RWPE2 (cell line): ENCODE results near the gene TBP.

ENCODE experiments used
- ATAC-seq: fragments of 200-7000 bp; cut with Tn5 transposase; 3 replicates; pipeline ENCODE4 v1.9.1; 2021; ENCODE audit warnings: low read depth
- DNase-seq: peaks from one replicate; pipeline ENCODE4 v3.0.0-alpha.2; 2020; ENCODE audit warnings: low spot score
- H3K27ac ChIP-seq: fragments of 450-650 bp; 2 replicates; pipeline ENCODE4 v1.5.1; 2017; ENCODE audit warnings: mild to moderate bottlenecking; ENCODE audit not compliant: poor library complexity, severe bottlenecking
- H3K27me3 ChIP-seq: fragments of 250-450 bp; sonication (Bioruptor Pico); 2 replicates; pipeline ENCODE4 v1.5.1; 2021; ENCODE audit warnings: mild to moderate bottlenecking, moderate library complexity; ENCODE audit not compliant: insufficient read depth, poor library complexity, severe bottlenecking
- H3K36me3 ChIP-seq: fragments of 250-450 bp; sonication (Bioruptor Pico); 2 replicates; pipeline ENCODE4 v1.5.1; 2020; ENCODE audit warnings: low read depth, mild to moderate bottlenecking, moderate library complexity
- H3K4me1 ChIP-seq: fragments of 250-450 bp; sonication (Bioruptor Pico); 2 replicates; pipeline ENCODE4 v1.5.1; 2021; ENCODE audit warnings: mild to moderate bottlenecking, moderate library complexity; ENCODE audit not compliant: insufficient read depth, poor library complexity, severe bottlenecking
- H3K4me3 ChIP-seq: fragments of 250-450 bp; sonication (Bioruptor Pico); 2 replicates; pipeline ENCODE4 v1.5.1; 2021; ENCODE audit warnings: mild to moderate bottlenecking, moderate library complexity; ENCODE audit not compliant: severe bottlenecking
- H3K9me3 ChIP-seq: fragments of 250-450 bp; sonication (Bioruptor Pico); 2 replicates; pipeline ENCODE4 v1.5.1; 2021; ENCODE audit warnings: mild to moderate bottlenecking, moderate library complexity; ENCODE audit not compliant: severe bottlenecking
- TF ChIP-seq, protein P1 (sequence below): fragments of 450-650 bp; IDR thresholded peaks from one replicate; pipeline ENCODE4 v1.5.1; 2017; ENCODE audit warnings: mild to moderate bottlenecking, moderate library complexity; ENCODE audit not compliant: poor library complexity, severe bottlenecking

TBP gene

GRCh38 chr6:170509723-170510018 is 44.5 kb upstream of the TBP start:
- no peaks in the 10 kb centered on the region for H3K27me3 ChIP-seq
- no peak overlapping the region for H3K27ac ChIP-seq
- no peaks in the 10 kb centered on the region for H3K4me1 ChIP-seq
- no peak for ATAC-seq
- H3K9me3 ChIP-seq = no peaks in the 10 kb centered on the region
- no peaks in the 10 kb centered on the region for H3K36me3 ChIP-seq
- no peak overlapping the region for H3K4me3 ChIP-seq
- no peak for DNase-seq
- TF ChIP-seq, protein P1, sequence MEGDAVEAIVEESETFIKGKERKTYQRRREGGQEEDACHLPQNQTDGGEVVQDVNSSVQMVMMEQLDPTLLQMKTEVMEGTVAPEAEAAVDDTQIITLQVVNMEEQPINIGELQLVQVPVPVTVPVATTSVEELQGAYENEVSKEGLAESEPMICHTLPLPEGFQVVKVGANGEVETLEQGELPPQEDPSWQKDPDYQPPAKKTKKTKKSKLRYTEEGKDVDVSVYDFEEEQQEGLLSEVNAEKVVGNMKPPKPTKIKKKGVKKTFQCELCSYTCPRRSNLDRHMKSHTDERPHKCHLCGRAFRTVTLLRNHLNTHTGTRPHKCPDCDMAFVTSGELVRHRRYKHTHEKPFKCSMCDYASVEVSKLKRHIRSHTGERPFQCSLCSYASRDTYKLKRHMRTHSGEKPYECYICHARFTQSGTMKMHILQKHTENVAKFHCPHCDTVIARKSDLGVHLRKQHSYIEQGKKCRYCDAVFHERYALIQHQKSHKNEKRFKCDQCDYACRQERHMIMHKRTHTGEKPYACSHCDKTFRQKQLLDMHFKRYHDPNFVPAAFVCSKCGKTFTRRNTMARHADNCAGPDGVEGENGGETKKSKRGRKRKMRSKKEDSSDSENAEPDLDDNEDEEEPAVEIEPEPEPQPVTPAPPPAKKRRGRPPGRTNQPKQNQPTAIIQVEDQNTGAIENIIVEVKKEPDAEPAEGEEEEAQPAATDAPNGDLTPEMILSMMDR = no peak

DNA sequence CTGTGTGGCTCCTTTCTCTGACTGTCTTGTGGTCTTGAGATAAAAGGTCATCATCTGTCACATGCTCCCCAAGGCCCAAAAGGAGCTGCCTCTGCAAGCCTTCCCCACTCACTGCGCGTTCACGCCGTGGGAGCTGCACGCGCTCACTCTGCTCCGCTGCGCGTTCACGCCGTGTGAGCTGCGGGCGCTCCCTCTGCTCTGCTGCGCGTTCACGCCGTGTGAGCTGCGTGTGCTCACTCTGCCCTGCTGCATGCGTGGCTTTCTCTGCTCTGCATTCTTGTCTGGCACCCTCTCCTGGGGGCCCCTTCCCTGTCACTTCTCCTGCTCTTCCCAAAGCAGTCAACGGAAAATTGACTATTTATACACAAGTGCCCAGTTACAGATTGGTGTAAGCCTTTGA is 43.5 kb upstream of the TBP start:
- no peak for DNase-seq
- no peak overlapping the region for H3K4me3 ChIP-seq

GRCh38 chr6:170512249-170512648 is 41.9 kb upstream of the TBP start:
- no peaks in the 10 kb centered on the region for H3K4me1 ChIP-seq
- peaks cover 5% of the 10 kb centered on the region for H3K9me3 ChIP-seq
- H3K27me3 ChIP-seq = no peaks in the 10 kb centered on the region
- ATAC-seq (no peak), DNase-seq (no peak)
- H3K36me3 ChIP-seq = no peaks in the 10 kb centered on the region
- TF ChIP-seq, protein P1 = no peak
- no peak overlapping the region for H3K27ac ChIP-seq
- H3K4me3 ChIP-seq = no peak overlapping the region

More for the DNA sequence above, 43.5 kb upstream of the TBP start:
- H3K27me3 ChIP-seq = no peaks in the 10 kb centered on the region
- H3K27ac ChIP-seq = no peak overlapping the region
- no peak for ATAC-seq
- no peaks in the 10 kb centered on the region for H3K4me1 ChIP-seq
- TF ChIP-seq, protein P1 = no peak
- no peaks in the 10 kb centered on the region for H3K36me3 ChIP-seq
- H3K9me3 ChIP-seq = no peaks in the 10 kb centered on the region

- Histone ChIP-seq H3K27ac (no peak overlapping the region), H3K36me3 (no peaks in the 10 kb centered on the region), H3K4me1 (no peaks in the 10 kb centered on the region), H3K27me3 (no peaks in the 10 kb centered on the region), H3K4me3 (no peak overlapping the region), H3K9me3 (peaks cover 5% of the 10 kb centered on the region)
- TF ChIP-seq, protein P1 = no peak
- no peak for DNase-seq
- no peak for ATAC-seq
Measured at GRCh38 chr6:170514908-170515307, 39.3 kb upstream of the TBP start.

DNA sequence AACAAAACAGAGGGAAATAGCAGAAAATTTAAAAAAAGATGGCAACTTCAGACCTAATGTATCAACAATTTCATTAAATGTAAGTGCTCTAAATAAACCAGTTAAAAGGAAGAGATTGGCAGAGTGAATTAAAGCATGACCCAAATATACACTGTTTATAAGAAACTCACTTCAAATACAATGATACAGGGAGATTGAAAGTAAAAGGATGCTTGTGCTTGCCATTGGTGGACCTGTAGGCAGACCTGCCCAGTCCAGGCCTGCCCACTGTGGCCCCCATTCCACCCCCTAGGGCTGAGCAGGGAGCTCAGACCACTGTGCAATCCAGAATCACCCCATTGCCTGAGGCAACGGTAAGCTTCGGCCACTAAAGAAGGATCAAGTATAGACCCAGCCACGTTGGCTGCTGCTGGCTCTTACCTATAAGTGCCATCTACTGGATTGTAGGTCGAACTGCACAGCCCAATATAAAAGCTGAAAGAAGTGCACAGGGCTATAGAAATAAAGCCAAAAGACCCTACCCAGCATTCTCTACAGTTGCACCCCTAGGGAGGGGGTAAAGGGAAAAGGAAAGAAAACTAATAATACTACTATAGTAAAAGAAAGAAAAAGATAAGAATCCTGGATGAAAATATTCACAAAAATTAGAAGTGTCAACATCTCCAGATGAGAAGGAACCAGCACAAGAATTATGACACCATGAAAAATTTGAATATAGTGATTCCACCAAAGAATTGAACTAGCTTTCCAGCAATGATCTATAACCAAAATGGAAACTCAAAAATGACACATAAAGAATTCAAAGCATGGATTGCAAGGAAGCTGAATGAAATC is 37.2 kb upstream of the TBP start:
- H3K4me1 ChIP-seq = no peaks in the 10 kb centered on the region
- H3K27ac ChIP-seq = no peak overlapping the region
- H3K9me3 ChIP-seq = peaks cover 5% of the 10 kb centered on the region
- H3K4me3 ChIP-seq = no peak overlapping the region
- ATAC-seq (peak; percentile 50; the same call in 1 of the 3 replicates), DNase-seq (no peak)
- no peaks in the 10 kb centered on the region for H3K36me3 ChIP-seq
- no peaks in the 10 kb centered on the region for H3K27me3 ChIP-seq
- TF ChIP-seq, protein P1 = peak; percentile 62
